SK-N-SH (cell line): ENCODE results near the gene LSMEM2. TPM values are rescaled to one million over a fixed set of nuclear protein-coding genes. Genes with fewer than 3 reads are reported as not detected.

ENCODE experiments used
- CTCF ChIA-PET: fragments of 300-600, 350-600 bp; formaldehyde crosslinking; extraction: SDS; loops from one replicate; lab custom pipeline; 2021; lab: Yijun Ruan, JAX
- POLR2A ChIA-PET: fragments of 350-600 bp; sonication (Branson Sonifier 250); formaldehyde crosslinking; extraction: SDS; loops from one replicate; lab custom pipeline; 2020; ENCODE audit warnings: antibody characterized with exemption, inconsistent platforms; lab: Yijun Ruan, JAX
- DNase-seq: peaks from one replicate; pipeline ENCODE4 v3.0.0; 2012
- H2AFZ ChIP-seq: fragments of 200-600 bp; sonication (generic); 2 replicates; pipeline ENCODE4 v1.8.1; 2016; ENCODE audit warnings: antibody characterized with exemption, mild to moderate bottlenecking, low read depth
- H3F3A ChIP-seq: fragments of 200-600 bp; sonication (generic); replicated peaks from 2 replicates; pipeline ENCODE3; 2016; ENCODE audit warnings: antibody characterized with exemption, mild to moderate bottlenecking; ENCODE audit not compliant: insufficient read depth
- H3K27ac ChIP-seq, 2 experiments: fragments of 200-500 bp in 1 of 2; fragments of 200-600 bp in 1 of 2; sonication (Bioruptor generic) in 1 of 2; sonication (generic), shearing (Covaris generic) in 1 of 2; 2 replicates each; pipeline versions ENCODE4 v1.5.1 to v1.6.1; 2014 to 2016; ENCODE audit warnings: low read depth in 2 of 2, inconsistent platforms in 1 of 2, low read length in 1 of 2, mild to moderate bottlenecking in 1 of 2, mixed read lengths in 1 of 2
- H3K27me3 ChIP-seq: fragments of 200-600 bp; sonication (generic), shearing (Covaris generic); 2 replicates; pipeline ENCODE4 v1.6.1; 2016; ENCODE audit warnings: mixed run types; ENCODE audit not compliant: insufficient read depth
- H3K36me3 ChIP-seq, 2 experiments: fragments of 200-500 bp in 1 of 2; fragments of 200-600 bp in 1 of 2; sonication (Bioruptor generic) in 1 of 2; sonication (generic) in 1 of 2; replicated peaks in 1 of 2; 2 replicates each; pipeline versions ENCODE3 to v1.5.1; 2014 to 2016; ENCODE audit warnings: low read length in 1 of 2, mild to moderate bottlenecking in 1 of 2; ENCODE audit not compliant: insufficient read depth in 2 of 2, control insufficient read depth in 1 of 2
- H3K4me1 ChIP-seq, 2 experiments: fragments of 200-500 bp in 1 of 2; fragments of 200-600 bp in 1 of 2; sonication (Bioruptor generic) in 1 of 2; sonication (generic), shearing (Covaris generic) in 1 of 2; 2 replicates each; pipeline versions ENCODE4 v1.5.1 to v1.6.1; 2014 to 2016; ENCODE audit warnings: low read depth in 1 of 2, low read length in 1 of 2, mixed run types in 1 of 2; ENCODE audit not compliant: insufficient read depth in 2 of 2, control insufficient read depth in 1 of 2
- H3K4me2 ChIP-seq: fragments of 200-600 bp; sonication (generic), shearing (Covaris generic); 2 replicates; pipeline ENCODE4 v1.6.1; 2017; ENCODE audit warnings: mixed run types
- H3K4me3 ChIP-seq, 2 experiments: fragments of 200-500 bp in 1 of 2; fragments of 200-600 bp in 1 of 2; sonication (Bioruptor generic) in 1 of 2; sonication (generic), shearing (Covaris generic) in 1 of 2; 2 replicates each; pipeline versions ENCODE4 v1.5.1 to v1.8.1; 2014 to 2016; ENCODE audit warnings: low read depth in 2 of 2, inconsistent platforms in 1 of 2, low read length in 1 of 2, mild to moderate bottlenecking in 1 of 2, mixed read lengths in 1 of 2, moderate library complexity in 1 of 2
- H3K79me2 ChIP-seq: fragments of 200-600 bp; sonication (generic); 2 replicates; pipeline ENCODE4 v1.8.1; 2017; ENCODE audit warnings: mild to moderate bottlenecking; ENCODE audit not compliant: insufficient read depth
- H3K9ac ChIP-seq: fragments of 200-600 bp; sonication (generic); 2 replicates; pipeline ENCODE4 v1.6.1; 2017; ENCODE audit warnings: mixed run types
- H3K9me2 ChIP-seq: fragments of 200-600 bp; sonication (generic); 2 replicates; pipeline ENCODE4 v1.6.1; 2017; ENCODE audit warnings: mixed run types
- H3K9me3 ChIP-seq: fragments of 200-600 bp; sonication (generic); 2 replicates; pipeline ENCODE4 v1.6.1; 2017; ENCODE audit warnings: mixed run types, mild to moderate bottlenecking, moderate library complexity
- H4K20me1 ChIP-seq: fragments of 200-600 bp; sonication (generic); 2 replicates; pipeline ENCODE4 v1.6.1; 2017; ENCODE audit warnings: mild to moderate bottlenecking, mixed run types; ENCODE audit not compliant: insufficient read depth
- ELF1 ChIP-seq: IDR thresholded peaks from 2 replicates; pipeline ENCODE4 v1.4.0; 2012
- GABPA ChIP-seq: IDR thresholded peaks from 2 replicates; pipeline ENCODE4 v1.4.0; 2012; ENCODE audit warnings: low read depth, mild to moderate bottlenecking
- JUND ChIP-seq: IDR thresholded peaks from 2 replicates; pipeline ENCODE4 v1.4.0; 2012
- MAX ChIP-seq: IDR thresholded peaks from 2 replicates; pipeline ENCODE4 v1.4.0; 2012; ENCODE audit warnings: low read depth
- MEF2A ChIP-seq: IDR thresholded peaks from 2 replicates; pipeline ENCODE4 v1.4.0; 2012; ENCODE audit warnings: low read depth, borderline replicate concordance
- NRF1 ChIP-seq: IDR thresholded peaks from 2 replicates; pipeline ENCODE4 v1.6.1; 2012; ENCODE audit warnings: low read depth, mild to moderate bottlenecking, low read length
- PBX3 ChIP-seq: IDR thresholded peaks from 2 replicates; pipeline ENCODE4; 2012
- POLR2AphosphoS5 ChIP-seq: IDR thresholded peaks from 2 replicates; pipeline ENCODE4 v1.6.1; 2012; ENCODE audit warnings: low read depth, low read length
- RAD21 ChIP-seq: IDR thresholded peaks from 2 replicates; pipeline ENCODE4 v1.6.1; 2012; ENCODE audit warnings: mild to moderate bottlenecking, low read length
- REST ChIP-seq: IDR thresholded peaks from 2 replicates; pipeline ENCODE4 v1.6.1; 2012; ENCODE audit warnings: mild to moderate bottlenecking, low read depth, low read length, moderate library complexity
- RFX5 ChIP-seq: IDR thresholded peaks from 2 replicates; pipeline ENCODE4 v1.6.1; 2012; ENCODE audit warnings: mild to moderate bottlenecking, improper control_type of control experiment, low read length
- RXRA ChIP-seq: IDR thresholded peaks from 2 replicates; pipeline ENCODE4 v1.4.0; 2012; ENCODE audit warnings: low read depth, mild to moderate bottlenecking, borderline replicate concordance
- SIN3A ChIP-seq: IDR thresholded peaks from 2 replicates; pipeline ENCODE4 v1.6.1; 2012; ENCODE audit warnings: low read depth, mild to moderate bottlenecking, low read length, moderate library complexity, borderline replicate concordance
- SMC3 ChIP-seq: IDR thresholded peaks from 2 replicates; pipeline ENCODE4 v1.6.1; 2012; ENCODE audit warnings: low read depth, low read length, improper control_type of control experiment
- TAF1 ChIP-seq: IDR thresholded peaks from 2 replicates; pipeline ENCODE4 v1.6.1; 2012; ENCODE audit warnings: low read depth, mild to moderate bottlenecking, low read length, moderate library complexity, borderline replicate concordance
- TCF12 ChIP-seq: IDR thresholded peaks from 2 replicates; pipeline ENCODE4 v1.4.0; 2012
- TEAD4 ChIP-seq: IDR thresholded peaks from 2 replicates; pipeline ENCODE4 v1.4.0; 2012; ENCODE audit warnings: mild to moderate bottlenecking, borderline replicate concordance; ENCODE audit not compliant: insufficient read depth
- WGBS: methylation state at CpG from one replicate; pipeline ENCODE4 v1.1.6; 2017; ENCODE audit warnings: low lambda C conversion rate; 5-methylcytosine and 5-hydroxymethylcytosine counted together
- polyA plus RNA-seq, 3 experiments: library from polyadenylated mRNA; depleted of rRNA; stranded (reverse); fragments of >200 nt; gene quantifications; 2 replicates each; pipeline ENCODE4 v1.2.3, GENCODE V29; 2012
- TF ChIP-seq, protein P1 (sequence below): fragments of 200-600 bp; sonication (generic); IDR thresholded peaks from 2 replicates; pipeline ENCODE4 v1.6.1; 2017; ENCODE audit warnings: antibody characterized with exemption, mild to moderate bottlenecking, moderate library complexity
- TF ChIP-seq, protein P2 (sequence below): fragments of 150-350 bp; IDR thresholded peaks from 2 replicates; pipeline ENCODE4 v1.6.1; 2016; ENCODE audit warnings: mild to moderate bottlenecking, low read depth, low read length
- TF ChIP-seq, protein P3 (sequence below): fragments of 150-350 bp; IDR thresholded peaks from 2 replicates; pipeline ENCODE4 v1.6.1; 2017; ENCODE audit warnings: antibody characterized with exemption, low read length, low read depth, borderline replicate concordance

LSMEM2 gene
- polyA plus RNA-seq, 1 of the 3 experiments (the other 2 are of a cell fraction) = 0.03 TPM

DNA sequence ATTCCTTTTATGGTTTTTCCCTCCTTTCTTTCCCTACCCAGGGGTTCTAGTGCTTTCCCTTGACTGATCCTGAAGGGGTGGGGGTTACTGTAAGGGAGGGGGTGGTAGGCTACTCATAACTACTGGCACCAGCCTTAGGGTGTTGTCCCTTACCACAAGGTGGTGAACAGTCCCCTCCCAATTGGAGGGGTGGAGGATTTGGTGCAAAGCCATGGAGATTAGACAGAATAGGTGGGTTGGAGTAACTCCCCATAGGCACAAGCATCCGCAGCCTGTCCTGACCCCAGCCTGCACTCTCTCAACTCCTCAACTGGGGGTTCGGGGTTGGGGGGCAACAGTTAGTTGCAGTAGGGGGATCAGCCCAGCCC lies 46.2 kb downstream of the LSMEM2 start:
- no peak overlapping the region for H3K27ac ChIP-seq
- POLR2A ChIA-PET = interaction anchor here (1.7 kb wide), 1 partner anchor 33 kb away, joined by 6 read pairs; the partner anchor contains the start of gene IFRD2
- no peak overlapping the region for H3K9ac ChIP-seq
- H3K4me2 ChIP-seq = no peak overlapping the region
- H3K79me2 ChIP-seq = peaks cover 31% of the 10 kb centered on the region
- no peaks in the 10 kb centered on the region for H3K9me2 ChIP-seq
- peaks cover under 1 to 26% of the 10 kb centered on the region in 2 experiments for H3K36me3 ChIP-seq
- no peak overlapping the region for H2AFZ ChIP-seq
- CTCF ChIA-PET = interaction anchor here (0.6 to 6.0 kb wide), 19 partner anchors 10 to 225 kb away, joined by 3 to 60 read pairs (median 4); partner anchors contain the start of genes HYAL1, HYAL3 and NAA80
- no peak for TF ChIP-seq SIN3A
- no peak for TF ChIP-seq MEF2A
- TF ChIP-seq SMC3 = no peak
- TF ChIP-seq RXRA = no peak
- no peak for TF ChIP-seq REST
- no peak for TF ChIP-seq TCF12
- no peak for TF ChIP-seq GABPA
- no peak for TF ChIP-seq PBX3
- TF ChIP-seq, protein P1, sequence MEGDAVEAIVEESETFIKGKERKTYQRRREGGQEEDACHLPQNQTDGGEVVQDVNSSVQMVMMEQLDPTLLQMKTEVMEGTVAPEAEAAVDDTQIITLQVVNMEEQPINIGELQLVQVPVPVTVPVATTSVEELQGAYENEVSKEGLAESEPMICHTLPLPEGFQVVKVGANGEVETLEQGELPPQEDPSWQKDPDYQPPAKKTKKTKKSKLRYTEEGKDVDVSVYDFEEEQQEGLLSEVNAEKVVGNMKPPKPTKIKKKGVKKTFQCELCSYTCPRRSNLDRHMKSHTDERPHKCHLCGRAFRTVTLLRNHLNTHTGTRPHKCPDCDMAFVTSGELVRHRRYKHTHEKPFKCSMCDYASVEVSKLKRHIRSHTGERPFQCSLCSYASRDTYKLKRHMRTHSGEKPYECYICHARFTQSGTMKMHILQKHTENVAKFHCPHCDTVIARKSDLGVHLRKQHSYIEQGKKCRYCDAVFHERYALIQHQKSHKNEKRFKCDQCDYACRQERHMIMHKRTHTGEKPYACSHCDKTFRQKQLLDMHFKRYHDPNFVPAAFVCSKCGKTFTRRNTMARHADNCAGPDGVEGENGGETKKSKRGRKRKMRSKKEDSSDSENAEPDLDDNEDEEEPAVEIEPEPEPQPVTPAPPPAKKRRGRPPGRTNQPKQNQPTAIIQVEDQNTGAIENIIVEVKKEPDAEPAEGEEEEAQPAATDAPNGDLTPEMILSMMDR = no peak
- no peak for TF ChIP-seq MAX
- no peak for TF ChIP-seq TAF1
- no peak for TF ChIP-seq TEAD4
- TF ChIP-seq JUND = no peak
- TF ChIP-seq ELF1 = no peak
- TF ChIP-seq NRF1 = no peak
- TF ChIP-seq, protein P2, sequence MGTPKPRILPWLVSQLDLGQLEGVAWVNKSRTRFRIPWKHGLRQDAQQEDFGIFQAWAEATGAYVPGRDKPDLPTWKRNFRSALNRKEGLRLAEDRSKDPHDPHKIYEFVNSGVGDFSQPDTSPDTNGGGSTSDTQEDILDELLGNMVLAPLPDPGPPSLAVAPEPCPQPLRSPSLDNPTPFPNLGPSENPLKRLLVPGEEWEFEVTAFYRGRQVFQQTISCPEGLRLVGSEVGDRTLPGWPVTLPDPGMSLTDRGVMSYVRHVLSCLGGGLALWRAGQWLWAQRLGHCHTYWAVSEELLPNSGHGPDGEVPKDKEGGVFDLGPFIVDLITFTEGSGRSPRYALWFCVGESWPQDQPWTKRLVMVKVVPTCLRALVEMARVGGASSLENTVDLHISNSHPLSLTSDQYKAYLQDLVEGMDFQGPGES = no peak
- no peak for TF ChIP-seq POLR2AphosphoS5
- no peak for TF ChIP-seq RAD21
- TF ChIP-seq, protein P3, sequence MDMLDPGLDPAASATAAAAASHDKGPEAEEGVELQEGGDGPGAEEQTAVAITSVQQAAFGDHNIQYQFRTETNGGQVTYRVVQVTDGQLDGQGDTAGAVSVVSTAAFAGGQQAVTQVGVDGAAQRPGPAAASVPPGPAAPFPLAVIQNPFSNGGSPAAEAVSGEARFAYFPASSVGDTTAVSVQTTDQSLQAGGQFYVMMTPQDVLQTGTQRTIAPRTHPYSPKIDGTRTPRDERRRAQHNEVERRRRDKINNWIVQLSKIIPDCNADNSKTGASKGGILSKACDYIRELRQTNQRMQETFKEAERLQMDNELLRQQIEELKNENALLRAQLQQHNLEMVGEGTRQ = no peak
- no peak for TF ChIP-seq RFX5
- H3K4me1 ChIP-seq = peaks cover 0 to 30% of the 10 kb centered on the region in 2 experiments; a peak in 2 of 4 replicates
- no peaks in the 10 kb centered on the region for H4K20me1 ChIP-seq
- H3K4me3 ChIP-seq = no peak overlapping the region
- DNase-seq = no peak
- no peaks in the 10 kb centered on the region for H3K27me3 ChIP-seq
- peaks cover 26% of the 10 kb centered on the region for H3F3A ChIP-seq
- 68% methylated on average over 2 of the region's 2 CpGs for WGBS
- no peaks in the 10 kb centered on the region for H3K9me3 ChIP-seq
